ENCODE data around the gene GRHL1. TPM values are rescaled to one million over a fixed set of nuclear protein-coding genes. Genes with fewer than 3 reads are reported as not detected.

Gene GRHL1
- total and polyA plus RNA-seq, 2 of the 4 experiments (the other 2 are of a cell fraction): 0.18 to 0.21 TPM

DNA sequence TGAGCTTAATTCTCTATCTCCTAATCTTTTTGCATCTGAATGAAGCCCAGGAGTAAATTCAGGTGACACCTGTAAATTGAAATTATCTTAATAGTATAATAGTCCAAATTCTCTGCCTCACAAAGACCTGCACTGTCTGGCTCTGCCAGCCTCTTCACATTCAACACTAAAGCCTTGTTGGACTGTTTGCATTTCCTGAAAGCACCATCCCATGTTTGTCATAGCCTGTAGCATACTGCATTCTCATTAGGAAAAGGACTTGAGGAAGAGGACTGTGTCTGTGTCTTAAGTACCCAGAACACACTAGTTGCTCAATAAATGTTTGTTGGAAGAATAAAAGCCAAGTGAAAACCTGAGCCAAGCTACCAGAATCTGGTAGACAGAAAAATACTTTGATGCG, 42.9 kb upstream of the GRHL1 start:
- no peak overlapping the region for H3K4me3 ChIP-seq (ENCODE audit: insufficient read depth, low read depth, low read length)
- H3K23ac ChIP-seq (ENCODE audit: low read depth, low read length): no peak overlapping the region
- H3K27me3 ChIP-seq (ENCODE audit: control insufficient read depth, insufficient read depth, low read length): no peaks in the 10 kb centered on the region
- H3K36me3 ChIP-seq (ENCODE audit: control insufficient read depth, insufficient read depth, low read length): peaks cover 2% of the 10 kb centered on the region
- no peak overlapping the region for H3K27ac ChIP-seq (ENCODE audit: insufficient read depth, low read length)
- H3K18ac ChIP-seq (ENCODE audit: low read depth, low read length): no peak overlapping the region
- intact Hi-C loops (cut with micrococcal nuclease): no loop called here
- no peak overlapping the region for H3K9ac ChIP-seq (ENCODE audit: low read depth, low read length)
- H4K91ac ChIP-seq (ENCODE audit: insufficient read depth, low read depth, low read length): no peak overlapping the region
- H3K4me2 ChIP-seq (ENCODE audit: low read depth, low read length): no peak overlapping the region
- no peak overlapping the region for H2AFZ ChIP-seq (replicated peaks; ENCODE audit: low read length, poor library complexity)
- H4K20me1 ChIP-seq (ENCODE audit: insufficient read depth, low read length): peaks cover 4% of the 10 kb centered on the region; the same call in 1 of the 2 replicates
- no peak overlapping the region for H2BK15ac ChIP-seq (ENCODE audit: low read depth, low read length)
- TF ChIP-seq RCOR1 (IDR thresholded peaks at IDR 0.05; ENCODE audit: insufficient replicate concordance, low read length): no peak
- TF ChIP-seq, protein P1, sequence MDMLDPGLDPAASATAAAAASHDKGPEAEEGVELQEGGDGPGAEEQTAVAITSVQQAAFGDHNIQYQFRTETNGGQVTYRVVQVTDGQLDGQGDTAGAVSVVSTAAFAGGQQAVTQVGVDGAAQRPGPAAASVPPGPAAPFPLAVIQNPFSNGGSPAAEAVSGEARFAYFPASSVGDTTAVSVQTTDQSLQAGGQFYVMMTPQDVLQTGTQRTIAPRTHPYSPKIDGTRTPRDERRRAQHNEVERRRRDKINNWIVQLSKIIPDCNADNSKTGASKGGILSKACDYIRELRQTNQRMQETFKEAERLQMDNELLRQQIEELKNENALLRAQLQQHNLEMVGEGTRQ (IDR thresholded peaks at IDR 0.05; ENCODE audit: low read depth, low read length): no peak
- TF ChIP-seq NFE2L2 (IDR thresholded peaks at IDR 0.05; ENCODE audit: low read depth, low read length): no peak
- no peak for TF ChIP-seq CEBPB (IDR thresholded peaks at IDR 0.05; ENCODE audit: low read depth, low read length)
- TF ChIP-seq FOS (IDR thresholded peaks at IDR 0.05; ENCODE audit: low read depth, low read length): no peak
- TF ChIP-seq SMC3 (IDR thresholded peaks at IDR 0.05; ENCODE audit: low read depth, low read length): no peak
- no peak for TF ChIP-seq POLR2A (IDR thresholded peaks at IDR 0.05; ENCODE audit: low read depth, low read length)
- no peak for TF ChIP-seq RAD21 (IDR thresholded peaks at IDR 0.05; ENCODE audit: low read length)
- TF ChIP-seq, protein P2, sequence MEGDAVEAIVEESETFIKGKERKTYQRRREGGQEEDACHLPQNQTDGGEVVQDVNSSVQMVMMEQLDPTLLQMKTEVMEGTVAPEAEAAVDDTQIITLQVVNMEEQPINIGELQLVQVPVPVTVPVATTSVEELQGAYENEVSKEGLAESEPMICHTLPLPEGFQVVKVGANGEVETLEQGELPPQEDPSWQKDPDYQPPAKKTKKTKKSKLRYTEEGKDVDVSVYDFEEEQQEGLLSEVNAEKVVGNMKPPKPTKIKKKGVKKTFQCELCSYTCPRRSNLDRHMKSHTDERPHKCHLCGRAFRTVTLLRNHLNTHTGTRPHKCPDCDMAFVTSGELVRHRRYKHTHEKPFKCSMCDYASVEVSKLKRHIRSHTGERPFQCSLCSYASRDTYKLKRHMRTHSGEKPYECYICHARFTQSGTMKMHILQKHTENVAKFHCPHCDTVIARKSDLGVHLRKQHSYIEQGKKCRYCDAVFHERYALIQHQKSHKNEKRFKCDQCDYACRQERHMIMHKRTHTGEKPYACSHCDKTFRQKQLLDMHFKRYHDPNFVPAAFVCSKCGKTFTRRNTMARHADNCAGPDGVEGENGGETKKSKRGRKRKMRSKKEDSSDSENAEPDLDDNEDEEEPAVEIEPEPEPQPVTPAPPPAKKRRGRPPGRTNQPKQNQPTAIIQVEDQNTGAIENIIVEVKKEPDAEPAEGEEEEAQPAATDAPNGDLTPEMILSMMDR (conservative IDR thresholded peaks at IDR 0.05; ENCODE audit: low read depth, low read length): no peak
- TF ChIP-seq, protein P3, sequence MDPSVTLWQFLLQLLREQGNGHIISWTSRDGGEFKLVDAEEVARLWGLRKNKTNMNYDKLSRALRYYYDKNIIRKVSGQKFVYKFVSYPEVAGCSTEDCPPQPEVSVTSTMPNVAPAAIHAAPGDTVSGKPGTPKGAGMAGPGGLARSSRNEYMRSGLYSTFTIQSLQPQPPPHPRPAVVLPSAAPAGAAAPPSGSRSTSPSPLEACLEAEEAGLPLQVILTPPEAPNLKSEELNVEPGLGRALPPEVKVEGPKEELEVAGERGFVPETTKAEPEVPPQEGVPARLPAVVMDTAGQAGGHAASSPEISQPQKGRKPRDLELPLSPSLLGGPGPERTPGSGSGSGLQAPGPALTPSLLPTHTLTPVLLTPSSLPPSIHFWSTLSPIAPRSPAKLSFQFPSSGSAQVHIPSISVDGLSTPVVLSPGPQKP (IDR thresholded peaks at IDR 0.05; ENCODE audit: borderline replicate concordance, low read depth, low read length): no peak
- H2AK9ac ChIP-seq (replicated peaks; ENCODE audit: low read depth, low read length, poor library complexity): no peak overlapping the region
- H4K5ac ChIP-seq (ENCODE audit: low read depth, low read length): no peak overlapping the region
- no peak overlapping the region for H2AK5ac ChIP-seq (ENCODE audit: low read depth, low read length)
- H3K56ac ChIP-seq (ENCODE audit: extremely low read depth, insufficient read depth, low read length): no peak overlapping the region
- no CpG with 5 or more reads among the region's 1 CpG for WGBS, 2 experiments (ENCODE audit: extremely low coverage in 2 of 2, insufficient read length in 1 of 2)
- CTCF ChIA-PET: interaction anchor here (1.1 kb wide), 1 partner anchor 94 kb away, joined by 3 read pairs; no protein-coding TSS in a partner anchor
- BruUV-seq (replicated peaks): no TSS peak
- no peak overlapping the region for H2BK5ac ChIP-seq (ENCODE audit: low read depth, low read length, poor library complexity, severe bottlenecking)
- H3K9me1 ChIP-seq (ENCODE audit: insufficient read depth, low read length): peaks cover 5% of the 10 kb centered on the region; the same call in 1 of the 2 replicates
- ATAC-seq (ENCODE audit: low read depth): no peak; the same call in 1 of the 2 replicates
- no peak overlapping the region for H3K14ac ChIP-seq (replicated peaks; ENCODE audit: low read depth, low read length)
- no peak overlapping the region for H2BK120ac ChIP-seq (ENCODE audit: low read depth, low read length)
- no peak overlapping the region for H3K4ac ChIP-seq (ENCODE audit: low read depth, low read length)
- in situ Hi-C loops (cut with MboI; ENCODE audit: low sequenced_read_pairs): no loop called here
- H2BK20ac ChIP-seq (ENCODE audit: low read depth, low read length): no peak overlapping the region
- peaks cover 5 to 11% of the 10 kb centered on the region in 2 experiments; a peak in 3 of 4 replicates for H3K79me1 ChIP-seq (ENCODE audit: low read depth in 1 of 2, low read length in 2 of 2)
- H3K9me3 ChIP-seq (ENCODE audit: control insufficient read depth, insufficient read depth, low read length): no peaks in the 10 kb centered on the region
- POLR2A ChIA-PET (ENCODE audit: unreplicated experiment): no interaction called here
- no peak for DNase-seq
- peaks cover 2% of the 10 kb centered on the region; the same call in 1 of the 2 replicates for H3K4me1 ChIP-seq (ENCODE audit: control insufficient read depth, insufficient read depth, low read length)
- no peak overlapping the region for H4K8ac ChIP-seq (ENCODE audit: low read depth in 2 of 2, low read length in 2 of 2)
- dilution Hi-C loops (cut with HindIII; ENCODE audit: low sequenced_read_pairs, unreplicated experiment): no loop called here

Measured in IMR-90 (cell line).